ENCODE data around the gene MLLT6. TPM values are rescaled to one million over a fixed set of nuclear protein-coding genes. Genes with fewer than 3 reads are reported as not detected.

The MLLT6 gene
- total RNA-seq, 2 donors from 2014 or later, result 38.6 to 71.6 TPM

GRCh38 chr17:38660097-38661025 is 44.7 kb upstream of the MLLT6 start:
- no peaks in the 10 kb centered on the region for H3K4me1 ChIP-seq
- TF ChIP-seq CTCF (IDR thresholded peaks at IDR 0.05), result no peak
- no peaks in the 10 kb centered on the region for H3K9me3 ChIP-seq
- no peak for DNase-seq (ENCODE audit: low spot score)
- H3K27me3 ChIP-seq, result no peaks in the 10 kb centered on the region
- H3K4me3 ChIP-seq, result no peak overlapping the region
- no peaks in the 10 kb centered on the region for H3K36me3 ChIP-seq
- H3K27ac ChIP-seq, result no peak overlapping the region

- no peak overlapping the region for H3K27ac ChIP-seq
- H3K9me3 ChIP-seq, result no peaks in the 10 kb centered on the region
- no peaks in the 10 kb centered on the region for H3K4me1 ChIP-seq
- no peak for DNase-seq (ENCODE audit: low spot score)
- no peaks in the 10 kb centered on the region for H3K27me3 ChIP-seq
- TF ChIP-seq CTCF (IDR thresholded peaks at IDR 0.05), result peak; percentile 47 to 68
- H3K36me3 ChIP-seq, result no peaks in the 10 kb centered on the region
- no peak overlapping the region for H3K4me3 ChIP-seq
Observed at GRCh38 chr17:38663125-38663751, 41.8 kb upstream of the MLLT6 start.

GRCh38 chr17:38663964-38664644 is 41.0 kb upstream of the MLLT6 start:
- no peaks in the 10 kb centered on the region for H3K4me1 ChIP-seq
- TF ChIP-seq CTCF (IDR thresholded peaks at IDR 0.05), result no peak
- H3K27me3 ChIP-seq, result no peaks in the 10 kb centered on the region
- no peak overlapping the region for H3K4me3 ChIP-seq
- no peak for DNase-seq (ENCODE audit: low spot score)
- H3K27ac ChIP-seq, result no peak overlapping the region
- H3K9me3 ChIP-seq, result no peaks in the 10 kb centered on the region
- no peaks in the 10 kb centered on the region for H3K36me3 ChIP-seq

GRCh38 chr17:38667099-38667786 is 37.8 kb upstream of the MLLT6 start:
- DNase-seq (ENCODE audit: low spot score), result peak; percentile 78
- no peaks in the 10 kb centered on the region for H3K4me1 ChIP-seq
- peak; percentile 99 for TF ChIP-seq CTCF (IDR thresholded peaks at IDR 0.05)
- H3K27me3 ChIP-seq, result peaks cover 0 to 4% of the 10 kb centered on the region in 2 donors
- no peak overlapping the region for H3K27ac ChIP-seq
- no peaks in the 10 kb centered on the region for H3K9me3 ChIP-seq
- H3K36me3 ChIP-seq, result no peaks in the 10 kb centered on the region
- H3K4me3 ChIP-seq, result no peak overlapping the region

GRCh38 chr17:38667787-38668122 is 37.3 kb upstream of the MLLT6 start:
- no peak for DNase-seq (ENCODE audit: low spot score)
- peaks cover 0 to 4% of the 10 kb centered on the region in 2 donors for H3K27me3 ChIP-seq
- peak in 1 of 2 donors; percentile 38 for TF ChIP-seq CTCF (IDR thresholded peaks at IDR 0.05)

More at GRCh38 chr17:38667787-38668122, 37.3 kb upstream of the MLLT6 start:
- Histone ChIP-seq H3K36me3 (no peaks in the 10 kb centered on the region), H3K4me3 (no peak overlapping the region), H3K9me3 (no peaks in the 10 kb centered on the region), H3K27ac (no peak overlapping the region), H3K4me1 (no peaks in the 10 kb centered on the region)
